Loucy (cell line): ENCODE results near the gene CCDC92.

Experiments
- CTCF ChIP-seq: fragments of 200-600 bp; sonication (generic); conservative IDR thresholded peaks from 2 replicates; pipeline ENCODE4 v1.5.1; 2014; ENCODE audit warnings: mild to moderate bottlenecking, antibody characterized with exemption, low read length
- EZH2phosphoT487 ChIP-seq: fragments of 200-600 bp; IDR thresholded peaks from 2 replicates; pipeline ENCODE4 v1.6.1; 2018; ENCODE audit warnings: antibody characterized with exemption, mild to moderate bottlenecking, moderate library complexity, borderline replicate concordance

- no peak for TF ChIP-seq CTCF
- no peak for TF ChIP-seq EZH2phosphoT487
These were observed 55.2 kb downstream of the CCDC92 start for GRCh38 chr12:123917337-123917850.
